Testis (tissue), 3 donors: ENCODE measurements around the gene TMEM229B. TPM values are rescaled to one million over a fixed set of nuclear protein-coding genes. Genes with fewer than 3 reads are reported as not detected.
A peak's percentile ranks its signal among the peaks of the same experiment; 100 is the strongest.

Source experiments
- DNase-seq: peaks from one replicate; pipeline ENCODE4 v3.0.0-alpha.2; 2019
- H3K27ac ChIP-seq, 2 donors: fragments of 200-600 bp; sonication (generic); one replicate each; pipeline ENCODE4 v1.5.1; 2019
- H3K27me3 ChIP-seq: fragments of 200-600 bp; sonication (generic); one replicate; pipeline ENCODE4 v1.5.1; 2019
- H3K36me3 ChIP-seq: fragments of 200-600 bp; sonication (generic); one replicate; pipeline ENCODE4 v1.5.1; 2017; ENCODE audit warnings: low read depth; ENCODE audit errors: missing control alignments
- H3K4me1 ChIP-seq: fragments of 200-600 bp; sonication (generic); one replicate; pipeline ENCODE4 v1.5.1; 2019
- H3K4me3 ChIP-seq, 2 donors: fragments of 200-600 bp; sonication (generic); one replicate each; pipeline ENCODE4 v1.5.1; 2017 to 2019
- H3K9me3 ChIP-seq: fragments of 200-600 bp; sonication (generic); one replicate; pipeline ENCODE4 v1.5.1; 2017
- POLR2A ChIP-seq: fragments of 450-650 bp; IDR thresholded peaks from one replicate; pipeline ENCODE4 v1.6.1; 2017; ENCODE audit warnings: antibody characterized with exemption, mild to moderate bottlenecking, moderate library complexity
- WGBS, 2 donors: methylation state at CpG; one replicate each; pipeline ENCODE4 v1.1.5; 2018; 5-methylcytosine and 5-hydroxymethylcytosine counted together
- intact Hi-C: fragments of 100-400 bp; cut with DNase I; formaldehyde crosslinking; loops from one replicate; pipeline ENCODE4 v1.15.1; 2023; ENCODE audit warnings: low total_unique reads
- polyA plus RNA-seq: library from polyadenylated mRNA; stranded (reverse); fragments of 350-450 nt; fragmentation: Illumina TruSeq; extraction: RNeasy Lipid Tissue Mini Kit (QIAGEN cat#74804); gene quantifications from one replicate; pipeline ENCODE4 v1.2.3, GENCODE V29; 2014; ENCODE audit warnings: low read depth, low replicate concordance; ENCODE audit not compliant: insufficient read depth
- total RNA-seq, 2 donors: library from RNA; depleted of rRNA; stranded (reverse); fragments of >200 nt; gene quantifications; one replicate each; pipeline ENCODE4 v1.2.3, GENCODE V29; 2016
- TF ChIP-seq, protein P1 (sequence below), 3 experiments: fragments of 450-650 bp in 2 of 3; fragments of 200-600 bp in 1 of 3; sonication (generic) in 1 of 3; IDR thresholded peaks; one replicate each; pipeline ENCODE4 v1.5.1; 2016 to 2019; ENCODE audit warnings: antibody characterized with exemption in 3 of 3, mild to moderate bottlenecking in 2 of 3, moderate library complexity in 1 of 3

The TMEM229B gene
- total and polyA plus RNA-seq, 3 donors from 2014 or later = 12.6 to 77.4 (median 59.6) TPM

DNA sequence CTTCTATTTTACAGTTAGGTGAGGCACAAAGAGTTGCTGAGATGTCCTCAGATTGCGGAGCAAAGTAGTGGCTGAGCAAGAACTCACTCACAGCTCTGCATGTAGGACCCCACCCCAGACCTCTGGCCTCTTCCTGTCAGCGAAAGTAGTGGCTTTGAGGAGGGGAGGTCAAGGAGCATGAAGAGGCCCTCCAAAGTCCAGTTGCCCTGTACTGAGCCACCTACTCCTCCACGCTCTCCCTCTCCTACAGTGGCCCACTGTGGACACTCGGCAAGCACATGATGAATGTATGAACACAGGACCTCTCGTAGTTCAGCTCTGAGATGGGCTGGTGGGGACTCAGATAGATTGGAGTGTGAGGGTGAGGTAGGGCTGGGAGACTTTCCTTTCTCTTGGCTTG is 39.2 kb upstream of the TMEM229B start:
- Histone ChIP-seq H3K27me3 (no peaks in the 10 kb centered on the region), H3K27ac (no peak overlapping the region), H3K9me3 (no peaks in the 10 kb centered on the region), H3K4me1 (peaks cover 18% of the 10 kb centered on the region), H3K36me3 (no peaks in the 10 kb centered on the region), H3K4me3 (no peak overlapping the region)
- 82 to 95% methylated on average over 5 of the region's 5 CpGs for WGBS, 2 donors
- no peak for DNase-seq
- intact Hi-C loops = no loop called here
- TF ChIP-seq POLR2A = no peak
- TF ChIP-seq, protein P1, sequence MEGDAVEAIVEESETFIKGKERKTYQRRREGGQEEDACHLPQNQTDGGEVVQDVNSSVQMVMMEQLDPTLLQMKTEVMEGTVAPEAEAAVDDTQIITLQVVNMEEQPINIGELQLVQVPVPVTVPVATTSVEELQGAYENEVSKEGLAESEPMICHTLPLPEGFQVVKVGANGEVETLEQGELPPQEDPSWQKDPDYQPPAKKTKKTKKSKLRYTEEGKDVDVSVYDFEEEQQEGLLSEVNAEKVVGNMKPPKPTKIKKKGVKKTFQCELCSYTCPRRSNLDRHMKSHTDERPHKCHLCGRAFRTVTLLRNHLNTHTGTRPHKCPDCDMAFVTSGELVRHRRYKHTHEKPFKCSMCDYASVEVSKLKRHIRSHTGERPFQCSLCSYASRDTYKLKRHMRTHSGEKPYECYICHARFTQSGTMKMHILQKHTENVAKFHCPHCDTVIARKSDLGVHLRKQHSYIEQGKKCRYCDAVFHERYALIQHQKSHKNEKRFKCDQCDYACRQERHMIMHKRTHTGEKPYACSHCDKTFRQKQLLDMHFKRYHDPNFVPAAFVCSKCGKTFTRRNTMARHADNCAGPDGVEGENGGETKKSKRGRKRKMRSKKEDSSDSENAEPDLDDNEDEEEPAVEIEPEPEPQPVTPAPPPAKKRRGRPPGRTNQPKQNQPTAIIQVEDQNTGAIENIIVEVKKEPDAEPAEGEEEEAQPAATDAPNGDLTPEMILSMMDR (IDR thresholded peaks at IDR 0.05) = no peak

DNA sequence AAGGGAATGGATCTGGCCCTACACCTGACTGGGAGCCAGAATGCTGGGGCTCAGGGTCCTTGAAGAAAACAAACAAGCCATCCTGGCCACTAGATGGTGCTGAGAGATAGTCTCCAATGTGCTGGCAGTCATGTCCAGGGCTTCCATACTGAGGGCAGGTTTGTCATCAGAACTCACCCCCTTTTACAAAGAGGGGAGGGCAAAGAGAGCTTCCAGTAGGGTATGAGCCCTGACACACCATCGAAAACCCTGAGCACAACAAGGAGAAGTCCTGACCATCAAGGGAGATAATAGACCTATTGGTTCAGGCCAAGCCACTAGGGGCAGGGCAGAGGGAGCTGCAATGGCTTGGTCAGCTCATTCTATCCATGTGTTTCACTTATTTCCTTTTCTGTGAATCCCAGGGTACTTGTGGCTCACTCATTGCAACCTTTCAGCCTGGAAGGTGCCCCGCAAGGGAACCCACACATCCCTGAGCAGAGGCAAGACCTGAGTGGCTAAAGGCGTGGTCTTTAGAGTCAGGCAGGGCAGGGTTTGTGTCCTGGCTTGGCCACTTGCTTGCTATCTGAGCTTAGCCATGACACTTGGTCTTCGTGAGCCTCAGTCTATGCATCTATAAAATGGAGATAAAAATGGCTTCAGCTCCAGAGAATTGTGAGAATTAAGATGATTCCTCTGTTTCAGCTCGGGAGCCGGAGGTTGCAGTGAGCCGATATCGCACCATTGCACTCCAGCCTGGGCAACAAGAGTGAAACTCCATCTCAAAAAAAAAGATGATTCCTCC is 38.3 kb upstream of the TMEM229B start:
- Histone ChIP-seq H3K36me3 (no peaks in the 10 kb centered on the region), H3K9me3 (no peaks in the 10 kb centered on the region), H3K27me3 (no peaks in the 10 kb centered on the region), H3K27ac (no peak overlapping the region), H3K4me1 (peaks cover 18% of the 10 kb centered on the region), H3K4me3 (no peak overlapping the region)
- WGBS, 2 donors = 86 to 88% methylated on average over 8 of the region's 8 CpGs
- DNase-seq = peak; percentile 51
- no peak for TF ChIP-seq POLR2A
- TF ChIP-seq, protein P1 (IDR thresholded peaks at IDR 0.05) = peak; percentile 39 to 49 (median 39)
- intact Hi-C loops = no loop called here

DNA sequence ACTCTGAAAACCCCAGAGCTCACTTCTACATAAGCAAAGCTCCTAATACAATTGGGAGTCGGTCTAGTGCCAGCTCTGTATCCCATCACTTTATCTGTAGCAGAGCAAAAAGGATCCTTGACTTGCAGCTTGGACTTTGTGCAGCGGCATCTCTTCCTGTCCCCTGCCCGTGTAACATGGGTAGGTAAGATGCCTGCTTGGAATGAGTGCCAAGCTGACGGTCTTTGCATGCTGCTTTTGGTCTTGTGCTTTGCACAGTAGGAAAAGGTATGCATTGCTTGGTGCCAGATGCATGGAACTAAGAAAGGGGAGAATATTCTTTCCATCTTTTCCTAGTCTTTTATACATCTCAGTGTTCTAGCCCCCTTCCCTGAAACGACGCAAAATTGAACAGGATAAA is 37.7 kb upstream of the TMEM229B start:
- peaks cover 18% of the 10 kb centered on the region for H3K4me1 ChIP-seq
- TF ChIP-seq POLR2A = no peak
- TF ChIP-seq, protein P1 (IDR thresholded peaks at IDR 0.05) = no peak
- intact Hi-C loops = no loop called here
- WGBS, 2 donors = 59 to 72% methylated on average over 4 to 6 of the region's 6 CpGs
- DNase-seq = no peak
- no peak overlapping the region for H3K4me3 ChIP-seq
- no peaks in the 10 kb centered on the region for H3K27me3 ChIP-seq
- no peaks in the 10 kb centered on the region for H3K36me3 ChIP-seq
- no peak overlapping the region for H3K27ac ChIP-seq
- no peaks in the 10 kb centered on the region for H3K9me3 ChIP-seq

DNA sequence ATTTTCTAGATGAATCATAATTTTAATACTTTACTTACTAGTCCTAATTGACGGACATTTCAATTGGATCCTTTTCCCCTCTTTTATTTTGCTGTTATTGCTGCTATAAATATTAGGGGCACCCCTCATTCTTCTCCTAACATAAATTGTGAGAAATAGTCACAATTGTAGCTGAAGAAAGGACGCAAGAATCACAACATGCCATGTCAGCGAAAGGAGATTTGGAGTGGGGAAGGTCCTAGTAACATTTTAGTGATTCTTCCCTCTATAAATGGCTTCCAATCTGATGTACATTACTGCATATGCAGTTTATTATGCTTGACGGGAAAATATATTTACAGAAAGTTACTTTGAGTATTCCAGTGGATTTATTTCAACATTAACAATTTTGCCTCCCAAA is 36.9 kb upstream of the TMEM229B start:
- Histone ChIP-seq H3K4me3 (no peak overlapping the region), H3K27me3 (no peaks in the 10 kb centered on the region), H3K36me3 (no peaks in the 10 kb centered on the region), H3K4me1 (peaks cover 18% of the 10 kb centered on the region), H3K27ac (peak overlapping the region in 1 of 2 donors; percentile 26), H3K9me3 (no peaks in the 10 kb centered on the region)
- no peak for DNase-seq
- 80 to 88% methylated on average over 4 of the region's 4 CpGs for WGBS, 2 donors
- intact Hi-C loops = no loop called here
- TF ChIP-seq POLR2A = no peak
- TF ChIP-seq, protein P1 (IDR thresholded peaks at IDR 0.05) = no peak

DNA sequence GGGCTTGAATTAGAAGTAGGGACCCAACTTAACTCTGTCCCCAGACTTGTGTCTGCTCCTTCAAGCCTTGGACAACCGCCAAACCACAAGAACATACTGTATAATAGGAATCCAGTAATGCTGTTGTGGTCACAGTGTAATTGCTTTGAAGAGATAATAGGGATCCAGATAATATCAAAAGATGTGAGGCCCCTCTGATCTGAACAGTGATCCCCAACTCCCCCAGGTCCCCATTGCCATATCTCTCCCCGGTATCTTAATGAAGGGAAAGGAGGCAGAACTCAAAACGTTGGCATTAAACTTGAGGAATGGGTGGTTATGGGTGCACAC is 36.1 kb upstream of the TMEM229B start:
- TF ChIP-seq POLR2A = no peak
- TF ChIP-seq, protein P1 (IDR thresholded peaks at IDR 0.05) = no peak
- no peak overlapping the region for H3K4me3 ChIP-seq
- intact Hi-C loops = no loop called here
- H3K27me3 ChIP-seq = no peaks in the 10 kb centered on the region
- H3K36me3 ChIP-seq = no peaks in the 10 kb centered on the region
- H3K9me3 ChIP-seq = no peaks in the 10 kb centered on the region
- DNase-seq = no peak
- H3K27ac ChIP-seq = peak overlapping the region; percentile 6 to 26
- 48 to 53% methylated on average over 3 of the region's 3 CpGs for WGBS, 2 donors
- peaks cover 18% of the 10 kb centered on the region for H3K4me1 ChIP-seq
